GM18907 (cell line): ENCODE results near the gene QKI.

Experiments
- ATAC-seq: cut with Tn5 transposase; IDR thresholded peaks from one replicate; pipeline ENCODE4 v1.9.1; 2021; ENCODE audit warnings: mild to moderate bottlenecking, moderate library complexity; ENCODE audit not compliant: unreplicated experiment

The QKI gene

DNA sequence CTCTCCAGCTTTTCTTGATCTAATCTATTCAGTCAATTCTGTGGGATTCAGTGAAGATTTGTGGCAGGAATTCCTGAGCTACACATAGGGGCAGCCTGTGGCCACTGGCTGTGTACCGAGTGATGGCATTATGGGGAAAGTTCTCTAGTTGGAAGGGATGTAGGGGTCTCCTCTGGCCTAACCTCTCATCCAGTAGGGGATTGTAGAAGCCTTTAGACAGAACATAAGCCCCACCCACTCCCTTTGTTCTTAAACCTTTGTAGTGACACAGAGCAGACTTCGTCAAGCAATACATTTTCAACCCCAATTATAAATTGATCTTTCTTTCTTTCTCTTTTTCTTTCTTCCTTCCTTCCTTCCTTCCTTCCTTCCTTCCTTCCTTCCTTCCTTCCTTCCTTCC is 188.9 kb downstream of the QKI start:
- no peak for ATAC-seq

DNA sequence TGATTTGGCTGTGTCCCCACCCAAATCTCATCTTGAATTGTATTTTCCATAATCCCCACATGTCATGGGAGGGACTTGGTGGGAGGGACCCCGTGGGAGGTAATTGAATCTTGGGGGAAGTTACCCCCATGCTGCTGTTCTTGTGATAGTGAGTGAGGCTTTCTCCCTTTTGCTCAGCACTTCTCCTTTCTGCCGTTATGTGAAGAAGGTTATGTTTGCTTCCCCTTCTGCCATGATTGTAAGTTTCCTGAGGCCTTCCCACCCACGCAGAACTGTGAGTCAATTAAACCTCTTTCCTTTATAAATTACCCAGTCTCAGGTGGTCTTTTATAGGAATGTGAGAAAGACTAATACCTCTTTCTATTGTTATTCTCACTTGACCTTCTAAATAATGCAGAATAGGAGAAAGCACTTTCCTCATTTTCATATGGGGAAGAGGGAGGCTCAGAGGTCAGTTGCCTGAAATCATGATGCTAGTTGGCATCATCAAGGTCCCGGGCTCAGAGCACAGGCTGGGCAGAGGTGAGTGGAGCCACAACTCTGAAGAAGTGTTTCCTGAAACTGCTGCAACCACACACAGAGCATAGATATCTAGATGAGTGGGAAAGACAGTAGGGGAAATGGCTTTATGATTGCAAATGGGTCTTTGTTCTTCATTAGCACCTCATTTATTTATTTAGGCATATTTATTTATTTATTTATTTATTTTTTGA is 191.0 kb downstream of the QKI start:
- ATAC-seq, result no peak

DNA sequence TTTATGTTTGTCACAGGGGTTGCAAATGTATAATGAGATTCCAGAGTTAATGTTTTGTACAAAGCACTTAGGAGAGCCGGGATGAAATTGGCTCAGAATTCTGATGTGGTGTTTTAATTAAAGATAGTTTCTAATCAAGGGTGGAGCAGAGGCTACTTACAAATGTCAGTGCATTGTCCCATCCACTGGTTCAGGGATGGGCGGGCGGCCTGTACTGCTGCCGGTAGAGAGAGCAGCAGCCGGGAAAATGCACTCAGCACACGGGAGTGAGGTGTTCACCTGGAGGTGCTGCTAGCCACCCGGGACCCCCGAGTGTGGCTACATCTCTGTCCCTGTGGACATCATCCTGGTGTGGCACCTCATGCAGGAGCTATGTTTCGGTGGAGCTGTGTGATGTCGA is 193.3 kb downstream of the QKI start:
- ATAC-seq, result no peak

DNA sequence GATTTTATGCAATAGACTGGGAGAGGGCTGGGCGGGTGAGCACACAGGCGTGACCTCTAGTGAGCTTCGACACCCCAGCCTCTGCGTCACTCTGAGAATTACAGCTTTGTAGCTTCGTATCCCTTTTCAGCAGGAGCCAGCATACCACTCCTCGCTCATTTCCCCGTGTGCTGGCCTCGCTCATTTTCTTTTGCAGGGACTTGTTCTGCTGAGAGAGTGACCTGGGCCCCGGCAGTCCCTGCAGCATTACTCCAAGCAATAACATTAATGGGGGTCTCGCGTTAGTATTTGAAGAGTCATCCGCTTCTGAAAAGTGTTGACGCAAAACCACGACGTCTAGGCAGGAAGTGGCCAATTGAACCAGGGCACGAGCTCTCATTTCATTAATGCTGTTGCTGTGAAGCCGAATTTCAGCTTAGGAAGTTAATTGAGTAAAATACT is 193.7 kb downstream of the QKI start:
- ATAC-seq, result no peak

DNA sequence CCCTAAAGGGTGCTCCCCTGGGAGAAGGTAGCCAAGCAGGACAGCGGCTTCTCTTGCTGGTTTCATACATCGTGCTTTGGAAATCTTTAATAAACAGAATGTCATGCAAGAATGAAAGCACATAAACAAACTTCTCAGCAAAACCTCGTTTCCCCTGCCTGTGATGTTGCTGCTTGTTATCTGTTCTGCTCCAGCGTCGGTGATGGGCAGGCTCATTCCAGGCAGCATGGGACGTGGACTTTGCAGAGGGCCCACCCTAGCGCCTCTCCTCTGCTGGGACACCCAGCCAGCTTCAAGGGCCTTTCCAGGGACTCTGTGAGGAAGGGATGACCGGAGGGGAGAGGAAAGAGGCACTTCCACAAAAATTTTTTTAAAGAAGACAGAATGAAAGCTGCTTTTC is 197.7 kb downstream of the QKI start:
- ATAC-seq, result no peak

DNA sequence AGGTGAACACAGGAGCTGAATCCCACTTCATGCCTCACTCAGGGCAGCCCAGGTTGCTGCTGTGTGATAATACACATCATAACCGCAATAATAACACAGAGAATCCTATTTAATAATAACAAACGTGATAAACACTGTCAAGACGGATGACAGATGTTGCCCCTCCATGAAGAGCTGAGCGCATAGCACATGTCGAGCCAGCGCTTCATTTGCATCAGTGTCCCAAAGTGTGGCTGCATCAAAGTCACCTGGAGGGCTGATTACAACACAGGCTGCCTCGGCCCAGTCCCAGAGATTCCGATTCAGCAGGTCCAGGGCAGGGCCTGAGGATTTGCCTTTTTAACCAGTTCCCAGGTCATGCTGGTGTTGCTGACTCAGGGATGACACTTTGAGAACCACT is 198.5 kb downstream of the QKI start:
- ATAC-seq, result no peak

DNA sequence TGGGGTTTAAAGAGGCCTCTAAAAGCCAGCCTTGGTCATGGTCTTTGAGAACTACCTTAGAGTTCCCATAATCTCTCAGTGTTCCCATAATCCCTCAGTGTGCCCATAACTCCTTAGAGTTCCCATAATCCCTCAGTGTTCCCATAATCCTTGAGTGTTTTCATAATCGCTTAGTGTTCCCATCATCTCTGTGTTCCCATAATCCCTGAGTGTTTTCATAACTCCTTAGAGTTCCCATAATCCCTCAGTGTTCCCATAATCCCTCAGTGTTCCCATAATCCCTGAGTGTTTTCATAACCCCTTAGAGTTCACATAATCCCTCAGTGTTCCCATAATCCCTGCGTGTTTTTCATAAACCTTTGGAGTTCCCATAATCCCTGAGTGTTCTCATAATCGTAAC is 199.2 kb downstream of the QKI start:
- no peak for ATAC-seq

DNA sequence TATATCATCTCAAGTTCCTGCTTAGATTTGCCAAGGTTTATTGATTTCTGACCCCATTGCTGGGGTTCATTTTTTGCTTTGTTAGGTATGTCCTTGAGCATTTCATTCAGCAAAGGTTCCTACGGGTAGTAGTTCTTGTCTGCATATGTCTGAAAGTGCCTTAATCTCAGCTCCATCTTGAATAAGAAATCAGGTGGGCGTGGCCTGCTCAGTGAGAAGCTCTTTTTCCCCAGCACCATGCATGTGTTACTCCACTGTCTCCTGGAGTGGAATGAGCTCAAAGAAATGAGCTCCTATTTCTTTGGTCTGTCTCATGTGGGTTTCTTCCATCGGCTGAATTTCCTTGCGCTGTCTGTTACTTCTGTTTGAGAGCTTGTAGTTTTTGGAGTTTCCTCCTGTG is 201.9 kb downstream of the QKI start:
- no peak for ATAC-seq

DNA sequence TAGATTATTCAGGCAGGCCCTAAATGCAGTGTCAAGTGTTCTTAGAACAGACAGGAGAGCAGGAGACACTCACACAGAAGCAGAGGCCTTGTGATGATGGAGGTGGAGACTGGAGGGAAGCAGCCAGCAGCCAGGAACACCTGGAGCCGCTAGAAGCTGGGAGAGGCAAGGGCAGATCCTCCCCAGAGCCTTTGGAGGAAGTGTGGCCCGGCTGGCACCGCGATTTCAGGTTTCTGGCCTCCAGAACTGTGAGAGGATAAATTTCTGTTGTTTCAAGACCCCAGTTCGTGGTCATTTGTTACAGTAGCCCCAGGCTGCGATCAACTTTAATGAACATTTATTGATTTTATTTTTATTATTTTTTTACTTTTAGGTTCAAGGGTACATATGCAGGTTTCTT is 203.0 kb downstream of the QKI start:
- no peak for ATAC-seq

DNA sequence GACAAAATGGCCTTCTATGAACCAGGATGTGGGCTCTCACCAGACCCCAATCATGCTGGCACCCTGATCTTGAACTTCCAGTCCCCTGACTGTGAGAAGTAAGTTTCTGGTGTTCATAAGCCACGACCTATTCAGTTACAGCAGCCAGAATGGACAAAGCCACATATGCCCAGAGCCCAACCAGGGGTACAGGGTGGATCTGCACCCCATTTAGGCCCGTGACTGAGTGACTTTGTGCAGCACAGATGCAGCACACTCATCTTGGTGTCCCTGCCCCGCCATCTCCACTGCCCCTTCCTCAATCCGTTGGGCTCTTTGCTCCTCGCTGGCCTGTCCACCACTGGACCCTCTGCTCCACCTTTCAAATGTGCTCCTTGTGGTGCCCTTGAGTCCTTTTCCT is 205.6 kb downstream of the QKI start:
- ATAC-seq, result no peak

DNA sequence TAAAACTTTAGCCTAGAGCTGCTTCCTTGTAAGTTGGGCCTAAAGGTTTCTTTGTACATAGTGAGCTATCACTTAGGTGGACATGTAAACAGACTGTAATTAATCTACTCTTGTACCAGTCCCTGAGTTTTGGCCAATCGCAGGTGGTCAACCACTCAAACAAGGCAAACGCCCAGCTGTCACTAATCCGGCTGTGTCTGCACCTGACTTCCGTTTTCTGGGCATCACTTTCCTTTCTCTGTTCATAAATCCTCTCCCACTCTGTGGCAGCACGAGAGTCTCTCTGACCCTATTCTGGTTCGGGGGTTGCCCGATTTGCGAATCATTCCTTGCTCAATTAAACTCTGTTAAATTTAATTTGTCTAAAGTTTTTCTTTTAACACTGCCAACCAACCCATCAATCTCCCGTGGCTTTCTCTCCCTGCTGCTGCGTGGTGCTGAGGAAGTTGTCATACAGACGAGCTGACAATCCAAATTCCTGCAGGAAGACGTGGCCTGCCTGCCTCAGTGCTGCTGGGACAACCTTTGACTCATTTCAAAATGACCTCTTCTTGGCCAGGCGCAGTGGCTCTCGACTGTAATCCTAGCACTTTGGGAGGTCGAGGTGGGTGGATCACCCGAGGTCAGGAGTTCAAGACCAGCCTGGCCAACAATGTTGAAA is 206.3 kb downstream of the QKI start:
- ATAC-seq, result no peak

DNA sequence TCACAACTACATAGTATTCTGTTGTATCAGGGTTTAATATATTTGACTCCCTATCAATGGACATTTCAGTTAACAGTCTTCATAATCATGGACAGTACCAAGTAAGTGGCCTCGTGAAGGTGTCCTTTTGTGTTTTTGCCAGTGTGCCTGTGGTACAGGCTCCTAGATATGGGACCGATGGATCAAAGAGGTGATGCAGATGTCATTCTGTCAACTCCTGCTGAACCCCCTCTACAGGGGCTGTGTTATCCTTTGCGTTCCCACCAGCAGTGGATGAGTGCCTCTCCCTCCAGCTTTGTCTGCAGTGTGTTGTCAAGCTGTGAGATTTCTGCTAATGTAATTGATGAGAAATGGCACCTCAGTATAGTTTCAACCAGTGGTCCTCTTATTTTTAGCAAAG is 210.7 kb downstream of the QKI start:
- ATAC-seq, result no peak

DNA sequence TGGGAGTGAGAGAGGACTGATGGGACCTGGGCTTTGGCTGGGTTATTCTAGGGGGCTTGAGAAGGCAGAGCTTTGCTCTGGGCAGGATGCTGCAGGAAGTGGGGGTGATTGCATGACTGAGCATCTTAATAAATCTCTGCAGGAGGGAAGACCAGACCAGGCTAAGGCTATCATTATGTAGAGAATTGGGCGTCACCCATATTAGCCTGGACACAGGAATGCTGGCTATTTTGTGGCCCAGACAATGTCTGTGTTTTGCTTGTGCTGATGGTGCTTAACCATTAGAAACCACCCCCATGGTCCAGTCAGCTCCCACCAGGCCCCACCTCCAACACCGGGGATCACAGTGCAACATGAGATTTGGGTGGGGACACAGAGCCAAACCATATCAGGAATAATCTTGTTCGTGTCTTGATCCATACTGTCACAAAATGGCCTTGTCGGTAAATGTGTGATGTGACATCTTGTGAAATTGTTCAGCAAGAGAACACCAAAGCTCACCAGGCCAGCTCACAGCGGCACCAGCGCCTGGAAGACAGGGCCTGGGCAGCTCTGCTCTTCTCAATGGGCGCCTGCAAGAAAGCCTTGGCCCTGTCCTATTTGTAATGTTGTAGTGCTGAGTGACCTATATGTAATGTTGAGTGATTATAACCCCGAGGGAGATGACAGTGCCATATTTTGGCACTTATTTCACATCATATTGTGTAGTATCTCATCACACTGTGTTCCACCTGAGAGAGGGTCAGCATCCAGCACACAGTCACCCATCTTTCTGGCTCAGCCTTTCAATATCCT is 211.8 kb downstream of the QKI start:
- ATAC-seq, result no peak

DNA sequence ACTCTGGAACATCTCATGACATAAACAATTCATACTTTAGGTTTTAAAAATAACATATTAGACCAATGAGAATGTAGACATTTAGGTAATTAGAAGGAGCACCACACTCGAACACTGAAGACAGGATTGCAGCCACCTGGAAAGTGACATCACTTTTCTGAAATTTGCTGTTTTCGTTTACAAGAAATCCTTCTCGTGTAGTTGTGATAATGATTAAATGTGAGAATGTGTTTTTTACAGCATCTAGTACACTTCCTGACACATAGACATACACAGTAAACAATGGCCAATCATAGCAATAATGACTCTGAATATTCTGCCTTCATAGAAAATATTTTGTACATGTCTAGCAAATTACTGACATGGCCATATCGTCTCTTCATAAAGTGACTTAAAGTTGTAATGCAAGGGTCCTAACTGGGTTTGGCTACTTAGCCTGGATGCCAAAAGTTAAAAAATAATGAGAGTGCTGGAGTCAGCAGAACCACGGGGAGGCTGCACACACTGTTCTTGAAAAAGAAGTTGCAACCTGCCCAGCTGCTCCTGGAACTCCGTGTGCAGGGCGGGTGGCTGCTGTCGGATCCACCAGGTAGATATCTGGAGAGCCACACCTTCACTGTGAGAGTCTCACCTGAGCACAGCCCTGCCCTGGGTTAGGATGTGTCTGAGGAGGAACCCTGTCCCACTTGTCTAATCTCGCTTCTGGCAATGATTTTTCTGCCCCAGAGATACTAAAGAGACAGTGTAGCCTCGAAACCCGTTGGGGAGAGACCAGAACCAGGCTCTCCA is 212.9 kb downstream of the QKI start:
- no peak for ATAC-seq
